HepG2 (cell line): ENCODE measurements around the gene KCNJ1. TPM values are rescaled to one million over a fixed set of nuclear protein-coding genes. Genes with fewer than 3 reads are reported as not detected.

Experiments used
- ATAC-seq: fragments of 200-7000 bp; cut with Tn5 transposase; 3 replicates; pipeline ENCODE4 v1.9.1; 2020; ENCODE audit warnings: mild to moderate bottlenecking, moderate library complexity
- BruUV-seq: library from RNA; stranded (reverse); fragments of 400-500 nt; replicated peaks from 2 replicates; lab custom pipeline; 2021; lab: Mats Ljungman, UMichigan
- CTCF ChIA-PET: fragments of 300-600 bp; formaldehyde crosslinking; extraction: SDS; loops from one replicate; lab custom pipeline; 2021; ENCODE audit warnings: low total read pairs, inconsistent platforms, low intra/inter-chr PET ratio; lab: Yijun Ruan, JAX
- POLR2A ChIA-PET: fragments of 350-600 bp; sonication (Branson Sonifier 250); formaldehyde crosslinking; loops from one replicate; lab custom pipeline; 2020; ENCODE audit warnings: antibody characterized with exemption, inconsistent platforms; lab: Yijun Ruan, JAX
- DNase-seq: peaks from one replicate; pipeline ENCODE4 v3.0.0-alpha.2; 2015; ENCODE audit warnings: low spot score
- FAIRE-seq: peaks from 3 replicates; lab custom pipeline; 2011; peaks lifted over from hg19 to GRCh38; lab: Jason Lieb, UNC
- H2AFZ ChIP-seq: one replicate; pipeline ENCODE4 v1.6.1; 2011; ENCODE audit warnings: low read length, inconsistent platforms
- H3K27ac ChIP-seq: fragments of 300-600 bp; 3 replicates; pipeline ENCODE4 v1.8.0; 2011; ENCODE audit warnings: mixed run types, mild to moderate bottlenecking, mixed read lengths, low read length, inconsistent platforms; ENCODE audit not compliant: insufficient read depth; ENCODE audit errors: extremely low read length
- H3K27me3 ChIP-seq, 2 experiments: fragments of 200-600 bp in 1 of 2; 2 replicates in 1 of 2; 3 replicates in 1 of 2; pipeline versions ENCODE4 v1.6.0 to v1.8.0; 2011; ENCODE audit warnings: low read length in 2 of 2, mild to moderate bottlenecking in 2 of 2, moderate library complexity in 2 of 2, inconsistent platforms in 1 of 2; ENCODE audit not compliant: insufficient read depth in 2 of 2, control insufficient read depth in 1 of 2
- H3K36me3 ChIP-seq, 2 experiments: fragments of 200-600 bp in 1 of 2; replicated peaks in 1 of 2; 2 replicates in 1 of 2; 3 replicates in 1 of 2; pipeline versions ENCODE4 v1.5.1 to v1.8.0; 2011; ENCODE audit warnings: low read length in 2 of 2, inconsistent platforms in 1 of 2; ENCODE audit not compliant: insufficient read depth in 2 of 2, control insufficient read depth in 1 of 2
- H3K4me1 ChIP-seq: 2 replicates; pipeline ENCODE4 v1.5.1; 2012; ENCODE audit warnings: low read length, inconsistent platforms; ENCODE audit not compliant: insufficient read depth
- H3K4me2 ChIP-seq: 2 replicates; pipeline ENCODE4 v1.6.0; 2011; ENCODE audit warnings: low read depth, low read length, inconsistent platforms
- H3K4me3 ChIP-seq, 3 experiments: fragments of 200-600 bp in 1 of 3; sonication (generic), shearing (Covaris generic) in 1 of 3; replicated peaks in 1 of 3; 2 replicates each; pipeline ENCODE4 v1.5.1; 2011 to 2016; ENCODE audit warnings: low read length in 3 of 3, inconsistent platforms in 2 of 3, low read depth in 2 of 3, mild to moderate bottlenecking in 2 of 3, control low read depth in 1 of 3, mixed read lengths in 1 of 3; ENCODE audit not compliant: insufficient read depth in 1 of 3
- H3K79me2 ChIP-seq: one replicate; pipeline ENCODE4 v1.6.1; 2011; ENCODE audit warnings: low read length, inconsistent platforms; ENCODE audit not compliant: insufficient read depth
- H3K9ac ChIP-seq: 2 replicates; pipeline ENCODE4 v1.6.0; 2011; ENCODE audit warnings: mild to moderate bottlenecking, low read depth, low read length, inconsistent platforms; ENCODE audit not compliant: insufficient read depth
- H3K9me3 ChIP-seq: 2 replicates; pipeline ENCODE4 v1.5.1; 2012; ENCODE audit warnings: mild to moderate bottlenecking, low read length
- H4K20me1 ChIP-seq: 2 replicates; pipeline ENCODE4 v1.6.0; 2011; ENCODE audit warnings: inconsistent platforms, mild to moderate bottlenecking, low read length, moderate library complexity; ENCODE audit not compliant: insufficient read depth
- AKNA ChIP-seq: sonication (generic); formaldehyde crosslinking; IDR thresholded peaks from 2 replicates; pipeline ENCODE4 v1.4.0; 2020; ENCODE audit warnings: missing genetic modification reagents, borderline replicate concordance
- CTCF ChIP-seq: sonication (generic); formaldehyde crosslinking; IDR thresholded peaks from 2 replicates; pipeline ENCODE4 v1.5.0; 2020; ENCODE audit warnings: mild to moderate bottlenecking, missing genetic modification reagents, moderate library complexity
- POGK ChIP-seq: sonication (generic); formaldehyde crosslinking; conservative IDR thresholded peaks from 2 replicates; pipeline ENCODE4 v1.8.0; 2022; ENCODE audit warnings: mild to moderate bottlenecking, moderate library complexity, missing genetic modification reagents
- PREB ChIP-seq: sonication (generic); formaldehyde crosslinking; IDR thresholded peaks from 2 replicates; pipeline ENCODE4 v1.4.0; 2020; ENCODE audit warnings: missing genetic modification reagents
- THAP11 ChIP-seq: IDR thresholded peaks from 2 replicates; pipeline ENCODE4 v1.6.1; 2016; ENCODE audit warnings: missing biosample characterization, missing genetic modification reagents
- ZNF232 ChIP-seq: sonication (generic); formaldehyde crosslinking; IDR thresholded peaks from 2 replicates; pipeline ENCODE4 v1.4.0; 2020; ENCODE audit warnings: missing genetic modification reagents, borderline replicate concordance
- ZNF790 ChIP-seq: sonication (generic); formaldehyde crosslinking; IDR thresholded peaks from 2 replicates; pipeline ENCODE4 v1.8.0; 2022; ENCODE audit warnings: missing genetic modification reagents, mild to moderate bottlenecking, borderline replicate concordance
- WGBS: methylation state at CpG from one replicate; pipeline ENCODE4 v1.1.6; 2017; ENCODE audit warnings: low lambda C conversion rate; 5-methylcytosine and 5-hydroxymethylcytosine counted together
- in situ Hi-C: cut with HindIII; loops from 2 replicates; pipeline ENCODE4 v1.10.0; 2017; ENCODE audit warnings: low pct_unique_long_range_greater_than_20kb; ENCODE audit not compliant: extremely low pct_ligation_motif_present
- intact Hi-C: fragments of 100-400 bp; cut with micrococcal nuclease; formaldehyde crosslinking; loops from one replicate; pipeline ENCODE4 v1.10.0; 2022; ENCODE audit not compliant: unreplicated experiment
- polyA plus RNA-seq, 8 experiments: library from polyadenylated mRNA; depleted of rRNA in 3 of 8; stranded (reverse) in 7 of 8; unstranded in 1 of 8; fragments of >200 nt; fragmentation: Illumina TruSeq in 4 of 8; extraction: Trizol in 4 of 8; gene quantifications; 2 replicates each; pipeline versions ENCODE4 v1.2.1 to v1.2.3, GENCODE V29; 2011 to 2016; ENCODE audit warnings: low read depth in 4 of 8, missing spikeins in 1 of 8, mixed read lengths in 1 of 8; ENCODE audit not compliant: insufficient read depth in 1 of 8
- total RNA-seq, 5 experiments: library from RNA; depleted of rRNA; stranded (reverse); fragments of >200 nt; fragmentation: Illumina TruSeq; extraction: Trizol; gene quantifications; 2 replicates each; pipeline ENCODE4 v1.2.3, GENCODE V29; 2016; ENCODE audit warnings: low read depth in 1 of 5

KCNJ1 gene
- total and polyA plus RNA-seq, 2 of the 13 experiments (the other 11 are each of a cell fraction or from before 2014, with no cell fraction given) = not detected

GRCh38 chr11:128839081-128839480, 28.0 kb downstream of the KCNJ1 start:
- Histone ChIP-seq H3K4me3 (no peak overlapping the region), H3K9ac (no peak overlapping the region), H2AFZ (no peak overlapping the region), H3K27me3 (no peaks in the 10 kb centered on the region; a peak in 1 of 5 replicates), H3K27ac (no peak overlapping the region), H3K36me3 (no peaks in the 10 kb centered on the region), H3K4me1 (peaks cover 4% of the 10 kb centered on the region; the same call in 1 of the 2 replicates), H3K4me2 (no peak overlapping the region), H4K20me1 (no peaks in the 10 kb centered on the region), H3K79me2 (no peaks in the 10 kb centered on the region), H3K9me3 (no peaks in the 10 kb centered on the region)
- no peak for ATAC-seq
- TF ChIP-seq AKNA (CRISPR knock-in tag) (no peak), POGK (CRISPR knock-in tag) (no peak), THAP11 (CRISPR knock-in tag) (no peak), PREB (no peak), ZNF790 (no peak), ZNF232 (no peak), CTCF (CRISPR knock-in tag) (no peak)
- intact Hi-C loops = no loop called here
- FAIRE-seq = no peak
- BruUV-seq = no TSS peak
- no peak for DNase-seq
- POLR2A ChIA-PET = no interaction called here
- WGBS = 10% methylated on average over 5 of the region's 5 CpGs
- CTCF ChIA-PET = no interaction called here
- in situ Hi-C loops = no loop called here
